OCI-LY7 (cell line): ENCODE data around the gene TPRG1.

Experiments used
- CTCF ChIP-seq: fragments of 200-600 bp; sonication (generic); conservative IDR thresholded peaks from 2 replicates; pipeline ENCODE4 v1.5.1; 2014; ENCODE audit warnings: mild to moderate bottlenecking, antibody characterized with exemption, low read length, moderate library complexity, mixed read lengths
- EZH2phosphoT487 ChIP-seq: fragments of 200-600 bp; sonication (generic); IDR thresholded peaks from 2 replicates; pipeline ENCODE4 v1.6.1; 2018; ENCODE audit warnings: low read depth, borderline replicate concordance, mild to moderate bottlenecking, mixed run types, antibody characterized with exemption, low read length, moderate library complexity, mixed read lengths

GRCh38 chr3:189340680-189341460 lies 169.1 kb downstream of the TPRG1 start:
- TF ChIP-seq CTCF (peak; percentile 69), EZH2phosphoT487 (no peak)
